ENCODE data around the gene RHOBTB3. TPM values are rescaled to one million over a fixed set of nuclear protein-coding genes. Genes with fewer than 3 reads are reported as not detected.

RHOBTB3 gene
- polyA plus RNA-seq, 4 donors: 5.8 to 42.2 (median 12.1) TPM

DNA sequence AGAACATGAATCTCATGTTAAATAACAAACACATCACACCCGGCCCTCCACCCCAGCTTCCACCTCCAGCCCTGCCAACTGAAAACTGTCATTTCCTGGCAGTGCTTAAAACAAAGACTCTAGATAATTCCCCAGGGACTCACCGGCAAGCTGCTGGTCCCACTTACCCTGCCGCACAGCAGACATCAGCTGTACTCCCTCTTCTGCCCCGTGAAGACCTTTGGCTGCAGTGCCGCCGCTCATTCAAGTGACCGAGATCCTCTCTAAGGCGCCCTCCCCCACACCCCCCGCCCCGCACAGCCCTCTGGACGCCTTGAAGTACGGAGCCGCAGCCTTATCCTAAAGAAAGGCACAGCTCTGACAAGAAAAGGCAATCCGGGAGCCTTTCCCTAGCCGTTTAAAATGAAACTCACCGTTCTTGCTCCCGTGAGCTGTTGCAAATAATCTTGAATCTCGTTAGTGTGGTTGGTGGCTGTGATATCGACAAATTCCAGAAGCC is 91.0 kb downstream of the RHOBTB3 start:
- H3K4me1 ChIP-seq (ENCODE audit: control insufficient read depth in 3 of 3, insufficient read depth in 2 of 3, low read depth in 1 of 3, low read length in 2 of 3): peaks cover 8 to 50% (median 19%) of the 10 kb centered on the region in 3 donors
- H3K36me3 ChIP-seq (ENCODE audit: control insufficient read depth in 3 of 3, insufficient read depth in 2 of 3, low read depth in 1 of 3, low read length in 3 of 3): peaks cover 0 to 21% (median 0%) of the 10 kb centered on the region in 3 donors
- no peaks in the 10 kb centered on the region for H3K27me3 ChIP-seq (ENCODE audit: control insufficient read depth in 3 of 3, insufficient read depth in 3 of 3, low read length in 3 of 3)
- DNase-seq (peak in 1 of 2 donors; percentile 68), FAIRE-seq (no peak)
- peak overlapping the region; percentile 87 to 98 (median 93) for H3K27ac ChIP-seq (ENCODE audit: low read depth in 1 of 3, low read length in 2 of 3)
- 0 to 1% (median 0%) methylated on average over 19 of the region's 19 CpGs for WGBS, 3 donors
- no peaks in the 10 kb centered on the region for H3K9me3 ChIP-seq (ENCODE audit: control insufficient read depth in 2 of 2, insufficient read depth in 1 of 2, low read depth in 1 of 2, low read length in 1 of 2)
- peak overlapping the region; percentile 71 to 87 (median 80) for H3K4me3 ChIP-seq (ENCODE audit: low read depth in 1 of 3, low read length in 3 of 3)

DNA sequence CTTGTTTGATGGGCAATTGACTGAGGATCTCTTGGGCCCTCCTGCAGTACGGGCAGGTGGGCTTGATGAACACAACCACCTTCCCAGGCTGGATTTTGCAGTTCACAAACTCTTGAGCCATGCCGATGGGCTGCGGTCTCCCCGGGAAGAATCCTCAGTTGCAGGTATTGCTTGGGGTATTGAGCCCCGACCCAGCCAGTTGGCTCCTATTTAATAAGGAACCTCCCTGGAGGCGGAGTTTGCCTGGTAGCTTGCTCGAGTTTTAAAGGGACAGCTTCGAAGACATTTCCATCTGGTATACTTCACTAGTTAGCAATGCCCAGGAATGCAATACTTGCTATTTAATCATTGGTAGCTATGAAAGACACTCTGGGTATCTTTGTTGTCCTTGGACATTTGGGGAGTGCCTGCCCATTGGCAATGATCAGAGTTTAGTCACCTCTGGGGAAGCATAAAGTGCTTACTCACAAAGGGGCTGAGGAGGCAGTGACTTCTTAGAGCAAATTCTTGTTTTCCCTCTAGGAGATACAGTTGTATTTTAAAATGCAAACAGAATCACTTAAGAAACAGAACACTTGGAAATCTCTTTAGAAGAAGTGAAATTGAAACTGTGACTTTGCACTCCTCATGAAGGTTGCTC is 91.5 kb downstream of the RHOBTB3 start, which contains the start of gene GLRX:
GLRX (minus strand) TSS at position 185 of the 640 bp plus-strand sequence; CDS start at position 121, 64 bp downstream.
- Histone ChIP-seq H3K4me1 (ENCODE audit: control insufficient read depth in 3 of 3, insufficient read depth in 2 of 3, low read depth in 1 of 3, low read length in 2 of 3) (peaks cover 8 to 49% (median 13%) of the 10 kb centered on the region in 3 donors), H3K9me3 (ENCODE audit: control insufficient read depth in 2 of 2, insufficient read depth in 1 of 2, low read depth in 1 of 2, low read length in 1 of 2) (no peaks in the 10 kb centered on the region), H3K27me3 (ENCODE audit: control insufficient read depth in 3 of 3, insufficient read depth in 3 of 3, low read length in 3 of 3) (no peaks in the 10 kb centered on the region), H3K4me3 (ENCODE audit: low read depth in 1 of 3, low read length in 3 of 3) (peak within 1 kb of the TSS; percentile 71 to 87 (median 80)), H3K36me3 (ENCODE audit: control insufficient read depth in 3 of 3, insufficient read depth in 2 of 3, low read depth in 1 of 3, low read length in 3 of 3) (peaks cover 0 to 15% (median 0%) of the 10 kb centered on the region in 3 donors), H3K27ac (ENCODE audit: low read depth in 1 of 3, low read length in 2 of 3) (peak within 1 kb of the TSS; percentile 87 to 98 (median 93))
- DNase-seq (peak; percentile 90 to 93), FAIRE-seq (no peak)
- 0 to 1% (median 0%) methylated on average over 8 of the region's 8 CpGs for WGBS, 3 donors

DNA sequence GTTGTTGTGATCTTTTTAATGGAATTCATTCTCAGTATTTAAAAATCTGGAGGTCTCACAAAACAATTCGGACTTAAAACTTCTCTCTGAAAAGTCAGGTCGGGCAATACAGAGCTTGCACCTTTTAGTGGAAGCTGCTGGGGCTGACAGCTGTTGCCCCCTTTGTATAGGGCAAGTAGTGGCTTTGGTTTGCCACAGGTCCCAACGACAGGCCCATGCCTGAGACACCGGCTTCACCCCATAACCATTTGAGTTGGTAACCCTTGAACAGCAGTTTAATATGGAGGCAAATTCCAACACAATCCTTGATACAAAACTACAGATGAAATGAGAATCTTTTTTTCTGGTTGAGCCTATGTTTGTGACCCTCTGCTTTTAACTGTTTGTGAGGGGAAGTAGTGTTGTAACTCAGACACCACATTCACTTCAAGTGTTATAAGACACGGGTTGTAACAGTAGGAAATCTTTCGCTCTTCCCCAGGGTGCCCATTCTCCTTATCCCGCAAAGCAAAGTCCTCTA is 92.1 kb downstream of the RHOBTB3 start:
- DNase-seq: no peak
- Histone ChIP-seq H3K36me3 (ENCODE audit: control insufficient read depth in 3 of 3, insufficient read depth in 2 of 3, low read depth in 1 of 3, low read length in 3 of 3) (peaks cover 0 to 9% (median 0%) of the 10 kb centered on the region in 3 donors), H3K27me3 (ENCODE audit: control insufficient read depth in 3 of 3, insufficient read depth in 3 of 3, low read length in 3 of 3) (no peaks in the 10 kb centered on the region), H3K27ac (ENCODE audit: low read depth in 1 of 3, low read length in 2 of 3) (peak overlapping the region; percentile 87 to 98 (median 93)), H3K4me3 (ENCODE audit: low read depth in 1 of 3, low read length in 3 of 3) (peak overlapping the region in 2 of 3 donors; percentile 22 to 71), H3K4me1 (ENCODE audit: control insufficient read depth in 3 of 3, insufficient read depth in 2 of 3, low read depth in 1 of 3, low read length in 2 of 3) (peaks cover 9 to 49% (median 13%) of the 10 kb centered on the region in 3 donors), H3K9me3 (ENCODE audit: control insufficient read depth in 2 of 2, insufficient read depth in 1 of 2, low read depth in 1 of 2, low read length in 1 of 2) (no peaks in the 10 kb centered on the region)
- no peak for FAIRE-seq
- 35 to 47% (median 37%) methylated on average over 7 of the region's 7 CpGs for WGBS, 3 donors

DNA sequence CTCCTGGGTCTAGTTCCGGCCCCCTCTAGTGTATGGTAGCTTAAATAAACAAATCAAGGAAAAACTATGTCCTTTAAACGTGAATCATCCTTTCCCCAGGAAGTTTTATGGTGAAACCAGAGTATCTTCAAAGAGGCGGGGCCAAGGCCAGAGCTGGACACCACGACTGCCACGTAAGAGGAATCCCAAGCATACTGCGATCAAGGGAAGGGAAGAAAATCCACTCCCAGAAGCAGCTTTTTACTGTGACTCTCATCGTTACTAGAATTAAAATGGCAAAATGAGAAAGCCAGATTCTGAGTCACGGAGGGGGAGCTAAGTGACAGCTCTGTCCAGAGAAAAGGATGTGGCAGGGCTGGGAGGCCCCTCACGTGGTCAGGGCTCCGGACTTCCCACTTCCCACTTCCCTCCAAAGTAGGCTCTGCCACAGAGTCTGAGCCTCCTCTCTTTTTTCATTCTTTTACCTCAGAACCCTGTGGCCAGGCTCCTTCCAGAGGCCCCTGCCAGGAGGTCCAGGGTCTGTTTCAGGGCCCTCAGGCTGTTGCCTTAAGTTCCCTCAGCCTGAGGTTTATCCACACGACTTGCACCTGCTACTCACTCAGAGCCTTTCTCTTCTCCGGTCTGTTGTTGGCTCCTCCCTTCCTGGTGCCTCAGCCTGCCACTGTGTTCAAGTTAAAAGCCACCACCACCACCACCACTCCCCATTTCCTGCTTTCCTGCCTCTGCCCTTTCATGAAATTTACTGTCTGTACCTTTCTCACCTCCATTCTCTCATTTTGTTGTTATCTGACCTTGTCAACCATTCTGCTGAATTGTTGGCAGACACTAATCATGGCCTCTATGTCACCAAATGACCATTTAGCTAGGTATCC is 92.8 kb downstream of the RHOBTB3 start:
- no peak for FAIRE-seq
- Histone ChIP-seq H3K9me3 (ENCODE audit: control insufficient read depth in 2 of 2, insufficient read depth in 1 of 2, low read depth in 1 of 2, low read length in 1 of 2) (no peaks in the 10 kb centered on the region), H3K27ac (ENCODE audit: low read depth in 1 of 3, low read length in 2 of 3) (peak overlapping the region; percentile 87 to 98 (median 93)), H3K4me3 (ENCODE audit: low read depth in 1 of 3, low read length in 3 of 3) (peak overlapping the region in 2 of 3 donors; percentile 10 to 71), H3K36me3 (ENCODE audit: control insufficient read depth in 3 of 3, insufficient read depth in 2 of 3, low read depth in 1 of 3, low read length in 3 of 3) (peaks cover 0 to 8% (median 0%) of the 10 kb centered on the region in 3 donors), H3K4me1 (ENCODE audit: control insufficient read depth in 3 of 3, insufficient read depth in 2 of 3, low read depth in 1 of 3, low read length in 2 of 3) (peaks cover 11 to 51% (median 12%) of the 10 kb centered on the region in 3 donors), H3K27me3 (ENCODE audit: control insufficient read depth in 3 of 3, insufficient read depth in 3 of 3, low read length in 3 of 3) (no peaks in the 10 kb centered on the region)
- WGBS, 3 donors: 16 to 31% (median 22%) methylated on average over 12 of the region's 12 CpGs
- DNase-seq: peak; percentile 67 to 89

DNA sequence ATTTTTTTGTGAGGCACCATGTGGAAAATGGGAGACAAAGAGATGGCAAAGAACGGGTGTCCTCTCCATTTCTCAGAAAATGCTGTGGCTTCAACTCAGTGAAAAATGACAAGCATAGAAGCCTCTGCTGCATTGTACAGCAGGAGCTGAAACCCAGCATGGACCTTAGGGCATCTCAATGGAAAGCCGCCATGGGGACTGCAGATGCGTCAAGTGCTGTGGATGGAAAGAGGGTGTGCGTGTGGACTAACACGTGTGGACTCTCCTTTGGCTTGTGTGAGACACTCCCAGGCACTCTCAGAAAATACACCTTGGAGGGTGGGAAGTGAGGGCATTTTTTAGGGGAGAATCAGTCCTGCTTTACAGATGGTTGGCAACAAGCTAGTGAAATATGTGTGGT is 93.6 kb downstream of the RHOBTB3 start:
- Histone ChIP-seq H3K27ac (ENCODE audit: low read depth in 1 of 3, low read length in 2 of 3) (peak overlapping the region; percentile 87 to 98 (median 93)), H3K9me3 (ENCODE audit: control insufficient read depth in 2 of 2, insufficient read depth in 1 of 2, low read depth in 1 of 2, low read length in 1 of 2) (no peaks in the 10 kb centered on the region), H3K4me1 (ENCODE audit: control insufficient read depth in 3 of 3, insufficient read depth in 2 of 3, low read depth in 1 of 3, low read length in 2 of 3) (peaks cover 11 to 51% (median 12%) of the 10 kb centered on the region in 3 donors), H3K4me3 (ENCODE audit: low read depth in 1 of 3, low read length in 3 of 3) (no peak overlapping the region), H3K36me3 (ENCODE audit: control insufficient read depth in 3 of 3, insufficient read depth in 2 of 3, low read depth in 1 of 3, low read length in 3 of 3) (peaks cover 0 to 6% (median 0%) of the 10 kb centered on the region in 3 donors), H3K27me3 (ENCODE audit: control insufficient read depth in 3 of 3, insufficient read depth in 3 of 3, low read length in 3 of 3) (no peaks in the 10 kb centered on the region)
- DNase-seq: no peak
- WGBS, 3 donors: 87 to 92% (median 88%) methylated on average over 5 of the region's 5 CpGs
- no peak for FAIRE-seq

DNA sequence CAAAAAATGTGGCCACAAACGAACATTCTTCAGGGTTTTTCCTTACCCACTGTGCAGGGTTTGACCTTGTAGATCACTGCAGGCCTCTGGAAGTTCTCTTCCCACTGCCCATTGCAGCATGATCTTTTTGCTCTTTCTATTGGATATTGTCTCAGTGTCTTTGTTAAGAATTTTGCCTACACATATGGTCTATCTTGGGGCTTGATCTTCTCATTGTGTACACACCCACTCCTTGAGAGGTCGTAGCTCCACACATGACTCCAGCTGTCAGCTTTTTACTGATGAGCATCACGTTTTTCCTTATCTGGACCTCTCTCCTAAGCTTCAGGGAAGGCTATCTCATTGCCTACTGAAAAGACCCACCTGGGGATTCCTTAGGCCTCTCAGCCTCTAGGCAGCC is 94.4 kb downstream of the RHOBTB3 start:
- H3K4me1 ChIP-seq (ENCODE audit: control insufficient read depth in 3 of 3, insufficient read depth in 2 of 3, low read depth in 1 of 3, low read length in 2 of 3): peaks cover 11 to 51% (median 12%) of the 10 kb centered on the region in 3 donors
- WGBS, 3 donors: 27 to 46% (median 33%) methylated on average over 3 of the region's 3 CpGs
- peak overlapping the region; percentile 34 to 71 (median 46) for H3K27ac ChIP-seq (ENCODE audit: low read depth in 1 of 3, low read length in 2 of 3)

DNA sequence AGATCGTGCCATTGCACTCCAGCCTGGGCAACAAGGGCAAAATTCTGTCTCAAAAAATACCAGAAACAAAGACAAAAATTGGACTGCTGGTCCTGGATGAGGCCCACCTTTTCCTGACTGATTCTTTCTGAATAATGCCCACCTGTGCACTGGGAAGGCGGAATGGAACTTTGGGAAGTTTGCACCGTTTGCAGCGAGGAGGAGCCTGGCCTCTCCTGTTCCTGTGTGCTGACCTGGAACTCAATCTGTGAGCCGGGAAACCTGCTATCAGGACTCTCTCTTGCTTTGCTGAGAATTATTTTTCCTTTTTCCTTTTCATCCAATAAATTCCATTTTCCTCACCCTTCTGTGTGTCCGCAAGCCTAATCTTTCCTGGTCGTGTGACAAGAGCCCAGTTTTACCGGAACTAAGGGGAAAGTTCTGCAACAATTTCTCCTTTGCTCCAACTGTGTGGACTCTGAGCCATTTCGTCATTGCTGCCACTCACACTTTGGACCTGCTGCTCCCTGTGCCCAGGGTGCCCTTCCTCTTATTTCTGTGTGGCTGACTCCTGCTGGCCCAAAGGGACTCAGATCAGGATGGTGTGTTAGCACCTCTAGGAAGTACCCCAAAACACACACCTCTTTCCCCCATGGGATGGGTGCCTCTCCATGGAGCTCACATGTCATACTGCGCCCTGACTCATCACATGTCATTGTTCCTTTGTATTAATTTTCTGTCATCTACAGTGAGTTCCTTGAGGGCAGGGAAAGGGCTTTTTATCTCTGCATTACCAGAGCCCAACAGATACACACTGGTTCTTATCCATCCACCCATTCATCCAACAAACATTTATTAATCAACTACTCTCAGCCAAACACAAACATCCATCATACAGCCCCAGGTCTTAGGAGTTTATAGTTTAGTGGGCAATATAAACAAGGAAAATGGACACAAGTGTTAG is 96.1 kb downstream of the RHOBTB3 start:
- peak overlapping the region; percentile 79 to 90 (median 79) for H3K27ac ChIP-seq (ENCODE audit: low read depth in 1 of 3, low read length in 2 of 3)
- WGBS, 3 donors: 28 to 70% (median 55%) methylated on average over 10 of the region's 10 CpGs
- no peaks in the 10 kb centered on the region for H3K9me3 ChIP-seq (ENCODE audit: control insufficient read depth in 2 of 2, insufficient read depth in 1 of 2, low read depth in 1 of 2, low read length in 1 of 2)
- H3K36me3 ChIP-seq (ENCODE audit: control insufficient read depth in 3 of 3, insufficient read depth in 2 of 3, low read depth in 1 of 3, low read length in 3 of 3): no peaks in the 10 kb centered on the region
- H3K4me3 ChIP-seq (ENCODE audit: low read depth in 1 of 3, low read length in 3 of 3): no peak overlapping the region
- FAIRE-seq: no peak
- DNase-seq: peak; percentile 95 to 97
- H3K27me3 ChIP-seq (ENCODE audit: control insufficient read depth in 3 of 3, insufficient read depth in 3 of 3, low read length in 3 of 3): no peaks in the 10 kb centered on the region
- peaks cover 11 to 51% (median 12%) of the 10 kb centered on the region in 3 donors for H3K4me1 ChIP-seq (ENCODE audit: control insufficient read depth in 3 of 3, insufficient read depth in 2 of 3, low read depth in 1 of 3, low read length in 2 of 3)

More for the DNA sequence above, 94.4 kb downstream of the RHOBTB3 start:
- Histone ChIP-seq H3K9me3 (ENCODE audit: control insufficient read depth in 2 of 2, insufficient read depth in 1 of 2, low read depth in 1 of 2, low read length in 1 of 2) (no peaks in the 10 kb centered on the region), H3K27me3 (ENCODE audit: control insufficient read depth in 3 of 3, insufficient read depth in 3 of 3, low read length in 3 of 3) (no peaks in the 10 kb centered on the region), H3K36me3 (ENCODE audit: control insufficient read depth in 3 of 3, insufficient read depth in 2 of 3, low read depth in 1 of 3, low read length in 3 of 3) (peaks cover 0 to 3% (median 0%) of the 10 kb centered on the region in 3 donors), H3K4me3 (ENCODE audit: low read depth in 1 of 3, low read length in 3 of 3) (no peak overlapping the region)
- FAIRE-seq (no peak), DNase-seq (peak in 1 of 2 donors; percentile 57)

Measured in small intestine (tissue), 7 donors.